NCI-H2029 treated with DMSO at 0.1 percent for 48 hours (cell line): ENCODE data around the gene MAGEB4.

Source experiments
- DNase-seq: peaks from one replicate; lab custom pipeline; 2025; lab: John Stamatoyannopoulos, UW

Gene MAGEB4

GRCh38 chrX:30283456-30284200, 41.8 kb downstream of the MAGEB4 start:
- DNase-seq = no peak
